HG03439 (cell line): ENCODE data around the gene MRPL9.
"Not testable (repeated sequence)": the region's sequence is repeated elsewhere in the genome, so short reads cannot be mapped to it uniquely, and the experiment has no call there.

ENCODE experiments used
- ATAC-seq: cut with Tn5 transposase; IDR thresholded peaks from one replicate; pipeline ENCODE4 v1.9.1; 2021; ENCODE audit warnings: mild to moderate bottlenecking, moderate library complexity; ENCODE audit not compliant: unreplicated experiment

MRPL9 gene

GRCh38 chr1:151787689-151788088 lies 24.4 kb upstream of the MRPL9 start:
- no peak for ATAC-seq

DNA sequence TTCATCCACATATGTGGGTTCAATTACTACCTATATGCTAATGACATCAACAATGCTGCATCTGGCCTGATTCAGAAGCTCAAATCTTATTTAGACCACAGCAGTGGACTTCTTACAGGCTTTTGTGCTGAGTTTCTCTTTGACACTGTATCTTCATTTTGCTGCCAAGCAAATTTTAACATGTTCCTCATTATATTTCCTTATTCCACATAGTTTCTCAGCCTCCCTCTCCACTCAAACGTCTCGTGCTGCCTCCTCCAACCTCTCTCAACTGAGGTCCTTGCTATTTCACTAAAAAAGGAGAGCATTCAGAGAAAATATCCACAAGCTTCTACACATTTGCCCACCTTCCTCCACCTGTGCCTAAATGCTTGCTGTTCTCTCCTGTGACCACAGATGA lies 20.5 kb upstream of the MRPL9 start:
- no peak for ATAC-seq

DNA sequence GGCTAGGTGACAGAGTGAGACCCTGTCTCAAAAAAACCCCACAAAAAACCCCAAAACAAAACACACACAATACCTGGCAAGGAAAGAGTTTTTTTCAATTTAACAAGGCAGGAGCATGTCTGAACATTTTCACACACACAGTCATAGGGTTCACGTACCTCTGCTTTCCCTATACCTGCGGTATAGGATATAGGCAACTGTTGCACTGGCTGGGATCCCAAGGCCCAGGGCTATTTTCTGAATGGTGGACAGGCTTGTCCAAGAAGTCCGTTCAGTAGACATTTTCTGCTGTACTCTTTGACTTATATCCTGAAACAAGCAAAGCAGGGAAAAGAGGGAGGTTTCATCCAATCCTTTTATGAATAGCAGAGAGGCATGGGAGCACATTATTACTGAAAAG lies 19.4 kb upstream of the MRPL9 start:
- ATAC-seq, result no peak

- ATAC-seq, result not testable (repeated sequence)
These were observed 18.7 kb upstream of the MRPL9 start for GRCh38 chr1:151782026-151782425.

- ATAC-seq, result not testable (repeated sequence)
These were observed 17.4 kb upstream of the MRPL9 start for GRCh38 chr1:151780736-151781135.

DNA sequence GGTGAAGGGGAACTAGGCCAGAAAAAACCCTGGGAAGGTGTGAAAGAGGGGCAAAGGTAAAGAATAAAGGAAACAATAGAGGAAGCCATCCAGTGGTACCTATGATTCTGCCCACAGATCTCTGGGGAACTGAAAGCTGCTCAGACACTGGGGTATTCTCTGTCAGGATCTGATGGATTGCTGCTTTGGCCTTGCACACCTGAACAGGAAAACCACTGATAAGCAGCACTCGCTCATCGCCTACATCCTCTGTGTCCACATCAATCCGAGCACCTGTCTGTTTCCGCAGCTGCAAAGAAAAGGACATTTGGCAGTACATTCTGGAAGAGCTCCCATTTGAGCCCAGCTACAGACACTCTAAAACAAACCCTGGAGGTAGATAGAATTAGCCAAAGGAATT lies 16.6 kb upstream of the MRPL9 start:
- ATAC-seq, result no peak

- ATAC-seq, result no peak
These were observed 14.0 kb upstream of the MRPL9 start for GRCh38 chr1:151777317-151777716.

DNA sequence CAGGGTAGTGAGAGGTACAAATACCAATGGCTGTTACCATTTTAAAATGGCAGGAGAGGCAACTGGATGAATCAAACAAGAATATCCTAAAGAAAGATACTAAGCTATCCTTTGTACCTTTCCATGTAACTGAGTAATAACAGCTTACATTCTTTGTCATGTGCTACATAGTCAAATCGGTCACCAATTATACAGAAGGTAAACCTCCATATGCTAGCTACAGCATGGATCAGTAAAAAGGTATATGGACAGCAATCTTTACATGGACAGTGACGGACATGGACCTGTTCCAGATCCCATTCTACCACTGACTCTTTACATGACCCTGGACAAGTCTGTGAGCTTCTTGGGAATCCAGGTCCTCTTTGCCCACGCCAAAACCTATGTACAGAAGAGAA lies 13.4 kb upstream of the MRPL9 start:
- ATAC-seq, result no peak

- no peak for ATAC-seq
These were observed 12.8 kb upstream of the MRPL9 start for GRCh38 chr1:151775894-151776664.

GRCh38 chr1:151774256-151774922 lies 11.1 kb upstream of the MRPL9 start:
- ATAC-seq, result no peak

- no peak for ATAC-seq
These were observed 10.4 kb upstream of the MRPL9 start for GRCh38 chr1:151773702-151774101.

- ATAC-seq, result not testable (repeated sequence)
These were observed 6.0 kb upstream of the MRPL9 start for GRCh38 chr1:151769270-151769669.

- not testable (repeated sequence) for ATAC-seq
These were observed 5.2 kb upstream of the MRPL9 start for GRCh38 chr1:151768351-151769066.

GRCh38 chr1:151763990-151764389 lies 694 bp upstream of the MRPL9 start:
- ATAC-seq, result no peak

GRCh38 chr1:151760597-151761385 lies 2.5 kb downstream of the MRPL9 start:
- no peak for ATAC-seq

- ATAC-seq, result no peak
These were observed 4.1 kb downstream of the MRPL9 start for GRCh38 chr1:151759241-151759640.

- ATAC-seq, result no peak
These were observed 7.0 kb downstream of the MRPL9 start for GRCh38 chr1:151756291-151756690.

DNA sequence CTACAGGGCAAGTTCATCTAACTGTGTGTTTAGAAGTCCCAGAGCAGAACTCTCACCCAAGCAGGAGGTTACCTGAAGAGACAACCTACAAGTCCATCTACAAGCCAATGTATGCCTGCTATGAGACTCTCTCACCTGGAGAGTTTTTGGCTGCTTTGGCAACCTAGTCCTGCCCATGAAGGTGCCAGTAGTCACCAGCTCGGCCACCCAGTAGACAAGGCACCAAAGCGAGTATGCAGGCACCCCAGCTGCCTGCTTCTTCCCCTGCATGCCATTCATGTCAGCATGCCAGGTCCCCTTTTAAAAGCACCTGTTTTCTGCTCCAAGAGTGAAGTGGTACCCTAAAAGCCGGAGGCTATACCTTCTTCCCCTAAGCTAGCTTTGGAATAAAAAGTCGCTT lies 21.8 kb downstream of the MRPL9 start:
- no peak for ATAC-seq

- no peak for ATAC-seq
These were observed 23.5 kb downstream of the MRPL9 start for GRCh38 chr1:151739590-151740355.

- no peak for ATAC-seq
These were observed 25.8 kb downstream of the MRPL9 start for GRCh38 chr1:151737479-151737878.
